SU-DHL-6 (cell line): ENCODE data around the gene ATP2B1.

Experiments used
- H2AFZ ChIP-seq: fragments of 200-600 bp; sonication (generic); 2 replicates; pipeline ENCODE4 v1.6.1; 2014; ENCODE audit warnings: low read depth, mild to moderate bottlenecking, moderate library complexity, mixed read lengths, antibody characterized with exemption, low read length; ENCODE audit not compliant: severe bottlenecking
- H3F3A ChIP-seq: fragments of 200-600 bp; shearing (Covaris generic); 2 replicates; pipeline ENCODE4 v1.6.0; 2016; ENCODE audit warnings: antibody characterized with exemption, mild to moderate bottlenecking; ENCODE audit not compliant: insufficient read depth
- H3K27ac ChIP-seq: fragments of 200-600 bp; sonication (generic); 2 replicates; pipeline ENCODE4 v1.5.1; 2016; ENCODE audit warnings: low read depth, mild to moderate bottlenecking, low read length, moderate library complexity, mixed read lengths
- H3K27me3 ChIP-seq: fragments of 200-600 bp; sonication (generic), shearing (Covaris generic); 2 replicates; pipeline ENCODE4 v1.6.0; 2014; ENCODE audit warnings: mild to moderate bottlenecking, low read length
- H3K36me3 ChIP-seq: fragments of 200-600 bp; sonication (generic); 2 replicates; pipeline ENCODE4 v1.6.1; 2014; ENCODE audit warnings: mild to moderate bottlenecking, low read length, mixed read lengths
- H3K4me2 ChIP-seq: fragments of 300-600, 200-600 bp; shearing (Covaris generic), sonication (generic); 2 replicates; pipeline ENCODE4 v1.6.0; 2014; ENCODE audit warnings: low read length, low read depth, mild to moderate bottlenecking; ENCODE audit not compliant: poor library complexity, severe bottlenecking
- H3K4me3 ChIP-seq: fragments of 200-600 bp; sonication (generic); 2 replicates; pipeline ENCODE4 v1.5.1; 2014; ENCODE audit warnings: antibody characterized with exemption, low read length, mild to moderate bottlenecking, mixed read lengths; ENCODE audit not compliant: insufficient read depth, poor library complexity, severe bottlenecking
- H3K79me2 ChIP-seq: fragments of 200-600 bp; sonication (generic); 2 replicates; pipeline ENCODE4 v1.6.1; 2014; ENCODE audit warnings: mild to moderate bottlenecking, low read length, moderate library complexity; ENCODE audit not compliant: insufficient read depth
- H3K9ac ChIP-seq: fragments of 200-600 bp; sonication (generic); 2 replicates; pipeline ENCODE4 v1.7.0; 2014; ENCODE audit warnings: mild to moderate bottlenecking, low read length
- H3K9me2 ChIP-seq: fragments of 200-600 bp; sonication (generic); replicated peaks from 2 replicates; pipeline ENCODE4 v1.6.1; 2014; ENCODE audit warnings: low read length; ENCODE audit not compliant: insufficient read depth
- H3K9me3 ChIP-seq: fragments of 200-600 bp; sonication (generic); 2 replicates; pipeline ENCODE4 v1.6.1; 2014; ENCODE audit warnings: low read length, mixed read lengths; ENCODE audit not compliant: insufficient read depth
- H4K20me1 ChIP-seq: fragments of 200-600 bp; sonication (generic); 2 replicates; pipeline ENCODE4 v1.6.1; 2014; ENCODE audit warnings: low read depth, mild to moderate bottlenecking, antibody characterized with exemption, low read length, moderate library complexity, mixed read lengths
- EZH2phosphoT487 ChIP-seq: fragments of 200-600 bp; sonication (generic), shearing (Covaris generic); conservative IDR thresholded peaks from 2 replicates; pipeline ENCODE4 v1.6.1; 2018; ENCODE audit warnings: mild to moderate bottlenecking, antibody characterized with exemption, low read length, moderate library complexity, mixed read lengths
- TF ChIP-seq, protein P1 (sequence below): fragments of 200-600 bp; sonication (generic); IDR thresholded peaks from one replicate; pipeline ENCODE4 v1.5.1; 2017; ENCODE audit warnings: antibody characterized with exemption, mild to moderate bottlenecking, low read length, moderate library complexity; ENCODE audit not compliant: insufficient read depth, poor library complexity, severe bottlenecking

ATP2B1 gene

DNA sequence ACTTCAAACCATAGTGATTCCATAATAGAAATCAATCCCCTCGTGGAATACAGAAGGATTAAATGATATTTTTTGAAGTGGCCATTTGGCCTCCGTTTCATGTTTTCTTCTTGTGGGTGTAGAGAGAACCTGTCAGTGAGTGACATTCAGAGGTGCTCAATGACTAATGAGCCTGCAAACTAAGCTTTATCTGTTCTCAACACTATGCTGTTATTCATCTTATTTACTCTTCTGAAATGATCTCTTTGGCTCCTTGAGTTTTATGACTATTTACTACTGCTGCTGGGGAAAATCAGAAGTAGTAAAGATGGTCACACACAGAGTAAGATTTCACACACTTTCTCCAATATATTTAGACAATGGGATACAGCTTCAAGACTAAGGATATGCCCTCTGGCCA, 30.4 kb downstream of the ATP2B1 start:
- Histone ChIP-seq H3F3A (peaks cover 8% of the 10 kb centered on the region; the same call in 1 of the 2 replicates), H4K20me1 (peaks cover 35% of the 10 kb centered on the region), H3K36me3 (peaks cover 13% of the 10 kb centered on the region), H3K4me3 (no peak overlapping the region), H3K9me3 (peaks cover 12% of the 10 kb centered on the region; the same call in 1 of the 2 replicates), H3K27ac (no peak overlapping the region), H3K9me2 (no peaks in the 10 kb centered on the region), H3K9ac (no peak overlapping the region), H2AFZ (no peak overlapping the region), H3K27me3 (no peaks in the 10 kb centered on the region), H3K79me2 (peaks cover 100% of the 10 kb centered on the region), H3K4me2 (no peak overlapping the region)
- TF ChIP-seq EZH2phosphoT487, result no peak
- TF ChIP-seq, protein P1, sequence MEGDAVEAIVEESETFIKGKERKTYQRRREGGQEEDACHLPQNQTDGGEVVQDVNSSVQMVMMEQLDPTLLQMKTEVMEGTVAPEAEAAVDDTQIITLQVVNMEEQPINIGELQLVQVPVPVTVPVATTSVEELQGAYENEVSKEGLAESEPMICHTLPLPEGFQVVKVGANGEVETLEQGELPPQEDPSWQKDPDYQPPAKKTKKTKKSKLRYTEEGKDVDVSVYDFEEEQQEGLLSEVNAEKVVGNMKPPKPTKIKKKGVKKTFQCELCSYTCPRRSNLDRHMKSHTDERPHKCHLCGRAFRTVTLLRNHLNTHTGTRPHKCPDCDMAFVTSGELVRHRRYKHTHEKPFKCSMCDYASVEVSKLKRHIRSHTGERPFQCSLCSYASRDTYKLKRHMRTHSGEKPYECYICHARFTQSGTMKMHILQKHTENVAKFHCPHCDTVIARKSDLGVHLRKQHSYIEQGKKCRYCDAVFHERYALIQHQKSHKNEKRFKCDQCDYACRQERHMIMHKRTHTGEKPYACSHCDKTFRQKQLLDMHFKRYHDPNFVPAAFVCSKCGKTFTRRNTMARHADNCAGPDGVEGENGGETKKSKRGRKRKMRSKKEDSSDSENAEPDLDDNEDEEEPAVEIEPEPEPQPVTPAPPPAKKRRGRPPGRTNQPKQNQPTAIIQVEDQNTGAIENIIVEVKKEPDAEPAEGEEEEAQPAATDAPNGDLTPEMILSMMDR, result no peak

- no peaks in the 10 kb centered on the region for H3K27me3 ChIP-seq
- H3K79me2 ChIP-seq, result peaks cover 100% of the 10 kb centered on the region
- no peak overlapping the region for H3K9ac ChIP-seq
- no peaks in the 10 kb centered on the region for H3K9me3 ChIP-seq
- H3K27ac ChIP-seq, result no peak overlapping the region
- H3K4me3 ChIP-seq, result no peak overlapping the region
- H3K9me2 ChIP-seq, result no peaks in the 10 kb centered on the region
- H2AFZ ChIP-seq, result no peak overlapping the region
- H3K4me2 ChIP-seq, result no peak overlapping the region
- H4K20me1 ChIP-seq, result peaks cover 33% of the 10 kb centered on the region
- H3K36me3 ChIP-seq, result peaks cover 1% of the 10 kb centered on the region; the same call in 1 of the 2 replicates
- peaks cover 4% of the 10 kb centered on the region; the same call in 1 of the 2 replicates for H3F3A ChIP-seq
- no peak for TF ChIP-seq EZH2phosphoT487
- TF ChIP-seq, protein P1, result no peak
These were observed 31.7 kb downstream of the ATP2B1 start for GRCh38 chr12:89676930-89677329.

DNA sequence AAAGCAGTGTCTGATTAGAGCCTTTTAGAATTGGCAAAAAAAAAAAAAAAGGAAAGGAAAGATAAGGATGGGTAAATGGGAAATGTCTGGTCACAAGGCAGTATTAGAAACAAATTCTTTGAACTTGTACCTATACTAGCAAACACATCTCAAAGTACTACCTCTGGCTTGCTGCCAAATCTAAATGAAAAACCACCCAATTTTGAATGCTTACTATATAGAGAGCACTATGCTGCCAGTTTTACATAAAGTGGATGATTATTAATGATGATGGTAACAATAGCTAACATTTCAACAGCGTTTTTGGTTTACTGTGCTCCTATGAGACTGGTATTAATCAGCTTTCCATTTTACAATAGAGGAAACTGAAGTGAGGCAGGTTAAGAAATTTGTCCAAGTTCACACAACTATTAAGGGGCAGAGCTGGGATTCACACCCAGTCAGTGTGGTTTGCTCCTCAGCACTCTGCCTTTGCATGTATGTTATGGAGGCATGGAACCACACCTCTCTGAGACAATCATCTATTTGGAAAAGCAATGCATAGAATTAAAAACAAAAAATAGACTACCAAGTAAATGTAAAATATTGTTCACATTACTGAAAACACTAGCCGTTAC, 34.2 kb downstream of the ATP2B1 start:
- no peak overlapping the region for H3K27ac ChIP-seq

More for the DNA sequence above, 34.2 kb downstream of the ATP2B1 start:
- Histone ChIP-seq H3K27me3 (no peaks in the 10 kb centered on the region), H3K79me2 (peaks cover 98% of the 10 kb centered on the region), H3K9me3 (no peaks in the 10 kb centered on the region), H2AFZ (no peak overlapping the region), H3K4me3 (no peak overlapping the region), H4K20me1 (peaks cover 23% of the 10 kb centered on the region), H3K4me2 (peak overlapping the region; percentile 17), H3F3A (peaks cover 4% of the 10 kb centered on the region; the same call in 1 of the 2 replicates), H3K9ac (no peak overlapping the region), H3K36me3 (no peaks in the 10 kb centered on the region), H3K9me2 (no peaks in the 10 kb centered on the region)
- TF ChIP-seq, protein P1, result no peak
- TF ChIP-seq EZH2phosphoT487, result no peak
